Activated naive CD8-positive, alpha-beta T cell treated with anti-CD3 and anti-CD28 coated beads, Interleukin-2, amount 50 U/mL, for 16 hours (primary cell): Measurements from ENCODE around the gene F5.
"Not testable (repeated sequence)": the region's sequence is repeated elsewhere in the genome, so short reads cannot be mapped to it uniquely, and the experiment has no call there.

Experiments
- DNase-seq: peaks from one replicate; pipeline ENCODE4 v3.0.0-alpha.2; 2020; ENCODE audit warnings: low read depth, low spot score

Gene F5

DNA sequence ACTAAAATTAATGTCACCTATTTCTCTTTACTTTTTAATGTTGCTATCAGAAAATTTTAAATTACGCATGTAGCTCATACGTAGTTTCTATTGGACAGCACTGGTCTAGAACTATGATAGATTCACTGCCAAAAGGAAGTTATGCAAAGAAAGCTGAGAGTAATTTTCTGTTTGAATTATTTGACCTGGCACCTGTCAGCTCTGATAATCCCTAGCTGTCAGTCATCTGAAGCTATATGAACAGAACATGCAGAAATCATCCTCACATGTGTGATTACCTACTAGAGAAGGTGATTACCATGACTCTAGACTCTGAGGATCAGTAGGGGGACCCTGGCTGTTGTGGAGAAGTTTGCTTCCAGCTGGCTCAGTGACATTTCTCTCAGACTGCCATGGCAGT lies 40.8 kb downstream of the F5 start:
- DNase-seq = no peak

DNA sequence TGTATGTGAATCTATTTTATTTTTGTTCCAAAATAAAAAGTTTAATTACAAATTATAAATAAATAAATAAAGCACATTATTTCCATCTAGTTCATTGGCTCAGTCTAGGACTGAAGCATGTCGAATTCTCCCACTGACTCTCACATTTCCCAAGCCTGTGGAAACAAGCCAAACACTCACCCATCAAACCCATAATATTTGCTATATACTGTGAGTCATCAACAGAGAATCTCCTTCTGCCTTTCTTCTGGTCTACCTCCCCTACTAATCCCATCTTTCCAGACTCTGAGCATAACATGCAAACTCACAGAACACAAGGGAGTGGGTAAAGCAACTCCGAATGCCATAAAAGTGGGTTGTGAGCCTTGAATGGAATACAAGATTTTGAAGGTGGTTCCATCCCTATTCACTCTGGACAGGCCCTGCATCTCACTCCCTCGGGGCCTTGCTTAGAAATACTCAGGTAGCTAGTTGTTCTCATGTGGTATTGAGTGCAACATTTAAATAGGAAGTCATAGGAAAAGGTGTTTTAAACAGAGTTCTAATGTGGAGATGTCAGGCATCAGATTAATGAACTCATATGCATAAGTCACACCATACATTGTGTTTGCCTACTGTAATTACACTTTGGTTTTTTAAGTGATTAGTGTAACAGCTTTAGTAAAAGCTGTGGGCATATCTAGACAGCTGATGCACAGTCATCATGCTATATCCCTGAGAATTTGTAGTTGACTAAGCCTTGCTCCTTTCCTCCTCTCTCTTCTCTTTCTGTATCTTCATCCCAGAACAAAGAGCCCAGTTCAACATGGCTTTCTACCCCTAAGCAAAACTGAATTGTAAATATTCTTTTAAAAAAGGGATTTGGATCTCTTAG lies 47.0 kb downstream of the F5 start:
- no peak for DNase-seq

GRCh38 chr1:169534653-169535052 lies 51.6 kb downstream of the F5 start:
- DNase-seq = no peak

DNA sequence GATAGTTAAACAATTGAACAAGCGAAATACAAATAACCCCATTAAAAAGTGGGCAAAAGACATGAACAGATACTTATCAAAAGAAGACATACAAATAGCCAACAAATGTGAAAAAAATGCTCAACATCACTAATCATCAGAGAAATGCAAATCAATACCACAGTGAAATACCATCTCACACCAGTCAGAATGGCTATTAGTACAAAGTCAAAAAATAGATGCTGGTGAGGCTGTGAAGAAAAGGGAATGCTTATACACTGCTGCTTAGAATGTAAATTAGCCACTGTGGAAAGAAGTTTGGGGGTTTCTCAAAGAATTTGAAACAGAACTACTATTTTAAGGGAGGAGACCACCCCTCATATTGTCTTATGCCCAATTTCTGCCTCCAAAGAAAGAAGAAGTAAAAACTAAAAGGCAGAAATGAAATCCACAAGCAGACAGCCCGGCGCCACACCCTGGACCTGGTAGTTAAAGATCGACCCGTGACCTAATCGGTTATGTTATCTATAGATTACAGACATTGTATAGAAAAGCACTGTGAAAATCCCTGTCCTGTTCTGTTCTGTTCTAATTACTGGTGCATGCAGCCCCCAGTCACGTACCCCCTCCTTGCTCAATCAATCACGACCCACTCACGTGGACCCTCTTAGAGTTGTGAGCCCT lies 52.6 kb downstream of the F5 start:
- DNase-seq = not testable (repeated sequence)

- DNase-seq = no peak
These were observed 55.8 kb downstream of the F5 start for GRCh38 chr1:169530448-169530847.

DNA sequence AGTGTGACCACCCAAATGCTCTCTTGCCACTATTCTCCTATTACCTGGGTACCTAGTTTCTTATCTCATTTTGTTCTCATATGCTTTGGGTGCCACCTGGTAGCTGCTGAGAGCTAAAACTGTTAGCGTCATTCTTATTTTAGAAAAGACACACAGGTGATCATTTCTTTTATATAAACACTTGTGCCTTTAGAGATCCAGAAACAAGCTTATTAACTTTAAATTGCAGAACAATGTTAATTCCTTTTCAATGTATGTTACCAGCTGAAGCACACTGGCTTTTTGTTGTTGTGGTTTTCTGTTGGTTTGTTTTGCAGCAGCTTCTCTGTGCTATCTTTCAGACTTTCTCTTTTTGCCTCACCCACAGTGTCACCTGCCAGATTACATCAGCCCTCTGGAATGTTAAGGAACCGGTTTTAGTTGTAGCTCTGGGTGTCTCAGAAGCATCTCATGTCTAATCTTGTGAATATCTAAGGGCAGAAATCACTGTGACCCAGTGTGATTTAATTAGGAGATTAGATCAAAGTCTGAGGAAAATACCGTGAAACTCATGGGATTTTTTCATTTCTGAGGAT lies 57.1 kb downstream of the F5 start:
- no peak for DNase-seq

DNA sequence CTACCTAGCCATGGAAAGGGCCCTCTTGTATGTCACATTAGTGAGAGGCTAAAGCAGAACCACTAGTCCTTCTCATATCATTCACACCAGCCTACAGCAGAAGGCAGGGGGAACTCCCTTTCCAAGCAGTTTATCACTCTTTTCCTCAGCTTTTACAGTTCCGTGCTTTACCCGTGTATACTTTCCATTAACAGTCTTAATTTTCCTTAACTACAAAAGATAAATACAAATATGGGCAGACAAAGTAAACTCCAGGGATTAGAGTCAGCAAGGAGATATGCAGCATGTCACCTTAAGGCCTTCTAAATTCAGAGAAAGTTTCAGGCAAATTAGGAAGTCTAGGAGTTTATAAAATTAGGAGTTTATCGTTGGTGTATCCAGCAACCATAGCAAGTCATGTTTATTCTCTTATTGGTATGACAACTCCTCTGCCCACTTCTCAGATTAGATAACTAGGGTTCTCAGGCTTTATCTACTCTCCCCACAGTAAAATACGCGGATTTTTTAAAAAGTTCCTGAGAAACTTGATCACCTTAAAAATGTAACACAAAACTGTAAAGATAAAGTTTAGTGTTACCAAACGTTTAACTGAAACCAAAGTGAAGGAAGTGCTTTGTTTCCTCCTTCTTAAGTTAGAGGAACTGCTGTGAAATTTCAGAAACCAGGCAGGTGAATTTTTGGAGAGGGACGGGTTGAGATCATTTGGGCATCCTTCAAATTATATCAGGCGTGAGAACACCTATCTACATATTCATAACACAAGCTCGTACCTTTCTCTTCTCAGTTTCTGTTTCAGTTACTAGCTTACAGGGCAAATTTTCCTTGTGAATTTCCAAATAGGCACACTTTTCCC lies 57.8 kb downstream of the F5 start:
- no peak for DNase-seq

GRCh38 chr1:169527451-169528214 lies 58.6 kb downstream of the F5 start:
- no peak for DNase-seq

- DNase-seq = no peak
These were observed 59.3 kb downstream of the F5 start for GRCh38 chr1:169527001-169527400.

GRCh38 chr1:169526120-169526832 lies 60.0 kb downstream of the F5 start:
- DNase-seq = no peak

GRCh38 chr1:169525391-169525790 lies 60.9 kb downstream of the F5 start:
- DNase-seq = no peak

GRCh38 chr1:169523904-169524303 lies 62.4 kb downstream of the F5 start:
- DNase-seq = no peak

DNA sequence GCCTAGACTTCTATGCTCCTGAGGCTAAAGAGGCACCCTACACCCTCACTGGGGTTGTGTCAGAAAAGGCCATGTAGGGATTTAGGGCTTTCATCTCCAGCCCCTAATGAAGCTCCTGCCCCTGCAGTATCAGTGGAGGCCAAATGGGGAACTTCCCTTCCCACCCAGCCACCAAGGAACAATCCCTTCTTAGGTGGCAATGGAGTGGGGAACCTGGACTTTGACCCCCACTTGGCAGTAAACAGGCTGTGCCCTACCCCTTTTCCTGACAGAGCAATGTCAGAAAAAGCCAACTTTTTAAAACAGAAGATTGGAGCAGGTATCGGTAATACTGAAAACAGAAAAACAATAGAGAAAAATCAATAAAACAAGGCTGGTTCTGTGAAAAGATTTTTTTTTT lies 65.1 kb downstream of the F5 start:
- DNase-seq = no peak

GRCh38 chr1:169517558-169518186 lies 68.6 kb downstream of the F5 start:
- no peak for DNase-seq

- DNase-seq = no peak
These were observed 70.6 kb downstream of the F5 start for GRCh38 chr1:169515641-169516040.

- DNase-seq = no peak
These were observed 71.6 kb downstream of the F5 start for GRCh38 chr1:169514566-169515270.

DNA sequence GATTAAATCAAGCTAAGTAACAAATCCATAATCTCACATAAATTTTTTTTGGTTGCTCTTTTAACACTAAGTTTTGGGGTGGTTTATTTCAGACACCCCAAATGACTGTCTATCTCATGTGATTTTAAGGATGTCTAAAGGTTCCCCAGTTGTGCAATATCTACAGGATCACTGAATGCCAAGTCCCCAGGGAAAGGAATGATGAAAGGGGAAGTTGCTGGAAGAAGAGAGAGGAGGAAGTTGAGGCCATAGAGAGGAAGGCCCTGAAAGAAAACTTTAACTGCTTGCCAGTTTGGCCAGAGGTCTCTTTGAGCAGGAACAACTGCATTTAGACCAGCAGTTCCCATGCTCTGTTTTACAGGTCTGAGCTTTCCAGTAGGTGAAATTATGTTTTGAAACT lies 73.1 kb downstream of the F5 start:
- no peak for DNase-seq

DNA sequence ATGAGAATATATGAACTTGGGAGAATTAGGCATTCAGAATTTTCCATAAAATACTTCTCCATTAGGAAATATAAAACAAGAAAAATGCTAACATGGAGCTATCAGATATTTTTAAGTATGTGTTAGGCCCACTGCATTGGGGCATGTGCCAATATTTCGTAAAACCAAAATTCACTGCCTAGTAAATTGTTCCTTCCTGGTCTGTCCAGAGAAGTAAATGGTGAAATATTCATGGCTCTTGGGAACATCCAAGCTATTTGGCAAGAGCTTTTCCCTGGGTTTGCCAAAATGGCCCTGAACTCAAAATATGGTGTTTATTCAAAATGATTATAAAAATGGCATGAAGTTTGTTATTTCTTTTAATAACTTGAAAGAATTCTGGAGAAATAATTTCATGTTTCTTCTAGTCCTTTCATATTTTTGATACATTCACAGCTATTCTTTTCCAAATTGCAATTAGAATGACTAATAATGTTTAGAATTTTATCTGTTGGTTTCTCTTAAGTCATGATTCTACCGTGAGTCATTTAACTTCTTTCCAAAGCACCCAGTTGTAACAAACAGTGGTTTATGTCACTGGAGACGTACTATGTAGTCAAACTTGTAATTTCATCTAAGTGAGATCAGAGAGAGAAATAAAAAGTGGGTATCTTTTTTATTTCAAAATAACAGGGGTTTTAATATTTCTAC lies 74.8 kb downstream of the F5 start:
- DNase-seq = no peak

DNA sequence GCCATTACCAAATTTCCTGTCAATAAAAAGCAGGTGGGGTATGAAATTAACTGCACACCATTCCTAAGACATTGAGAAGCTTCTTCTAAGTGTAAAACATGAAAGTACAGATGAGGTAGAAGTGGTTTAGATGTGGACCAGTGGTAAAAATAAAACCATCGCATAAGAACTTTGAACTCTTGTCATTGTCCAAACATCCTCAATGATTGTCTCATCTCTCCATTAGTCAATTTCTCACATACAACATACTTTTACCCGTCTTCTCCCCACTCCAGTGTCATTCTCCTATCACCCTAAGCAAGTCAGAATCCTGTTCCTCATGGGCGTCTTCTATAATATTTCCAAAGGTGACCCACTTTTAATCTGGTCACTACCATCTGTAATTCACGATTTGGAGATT lies 76.2 kb downstream of the F5 start:
- no peak for DNase-seq
